ENCODE measurements around the gene TMEM94.

GRCh38 chr17:75512926-75513640 is 56.6 kb downstream of the TMEM94 start:
- TF ChIP-seq, protein P1, sequence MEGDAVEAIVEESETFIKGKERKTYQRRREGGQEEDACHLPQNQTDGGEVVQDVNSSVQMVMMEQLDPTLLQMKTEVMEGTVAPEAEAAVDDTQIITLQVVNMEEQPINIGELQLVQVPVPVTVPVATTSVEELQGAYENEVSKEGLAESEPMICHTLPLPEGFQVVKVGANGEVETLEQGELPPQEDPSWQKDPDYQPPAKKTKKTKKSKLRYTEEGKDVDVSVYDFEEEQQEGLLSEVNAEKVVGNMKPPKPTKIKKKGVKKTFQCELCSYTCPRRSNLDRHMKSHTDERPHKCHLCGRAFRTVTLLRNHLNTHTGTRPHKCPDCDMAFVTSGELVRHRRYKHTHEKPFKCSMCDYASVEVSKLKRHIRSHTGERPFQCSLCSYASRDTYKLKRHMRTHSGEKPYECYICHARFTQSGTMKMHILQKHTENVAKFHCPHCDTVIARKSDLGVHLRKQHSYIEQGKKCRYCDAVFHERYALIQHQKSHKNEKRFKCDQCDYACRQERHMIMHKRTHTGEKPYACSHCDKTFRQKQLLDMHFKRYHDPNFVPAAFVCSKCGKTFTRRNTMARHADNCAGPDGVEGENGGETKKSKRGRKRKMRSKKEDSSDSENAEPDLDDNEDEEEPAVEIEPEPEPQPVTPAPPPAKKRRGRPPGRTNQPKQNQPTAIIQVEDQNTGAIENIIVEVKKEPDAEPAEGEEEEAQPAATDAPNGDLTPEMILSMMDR (conservative IDR thresholded peaks at IDR 0.05; ENCODE audit: low read depth, low read length) = no peak
- no peak for TF ChIP-seq EZH2 (IDR thresholded peaks at IDR 0.05; ENCODE audit: borderline replicate concordance, low read depth, low read length, poor library complexity, severe bottlenecking)

Data from A673 (cell line).